Measurements from ENCODE around the gene CD80.

The CD80 gene

DNA sequence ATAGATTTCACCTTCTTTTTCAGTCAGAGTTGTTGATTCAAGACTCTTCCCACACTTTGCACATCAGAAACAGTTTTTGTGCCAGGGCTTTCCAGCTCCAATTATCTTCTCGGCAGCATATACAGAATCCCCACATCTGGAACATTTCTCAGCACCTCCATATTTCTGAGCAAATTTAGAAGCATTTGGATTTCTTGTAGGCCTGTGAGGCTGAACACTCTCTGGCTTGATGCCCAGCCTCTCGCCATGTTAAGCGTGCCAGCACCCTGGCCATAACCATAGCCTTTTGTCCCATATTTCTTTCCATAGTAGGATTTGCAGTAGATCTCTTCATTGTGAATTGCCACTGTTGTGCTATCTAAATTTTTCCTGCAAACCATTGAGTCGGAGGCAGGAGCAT, 28.3 kb downstream of the CD80 start:
- H3K36me3 ChIP-seq (ENCODE audit: control insufficient read depth, insufficient read depth, low read length), result no peaks in the 10 kb centered on the region
- no peak overlapping the region for H3K9ac ChIP-seq (ENCODE audit: low read length)
- no peaks in the 10 kb centered on the region for H3K27me3 ChIP-seq (ENCODE audit: control insufficient read depth, insufficient read depth, low read length)
- no peak overlapping the region for H3K27ac ChIP-seq (ENCODE audit: low read depth, low read length)
- H3K4me3 ChIP-seq (ENCODE audit: low read length), result no peak overlapping the region
- H3K4me1 ChIP-seq (ENCODE audit: control insufficient read depth, insufficient read depth, low read length), result no peaks in the 10 kb centered on the region

DNA sequence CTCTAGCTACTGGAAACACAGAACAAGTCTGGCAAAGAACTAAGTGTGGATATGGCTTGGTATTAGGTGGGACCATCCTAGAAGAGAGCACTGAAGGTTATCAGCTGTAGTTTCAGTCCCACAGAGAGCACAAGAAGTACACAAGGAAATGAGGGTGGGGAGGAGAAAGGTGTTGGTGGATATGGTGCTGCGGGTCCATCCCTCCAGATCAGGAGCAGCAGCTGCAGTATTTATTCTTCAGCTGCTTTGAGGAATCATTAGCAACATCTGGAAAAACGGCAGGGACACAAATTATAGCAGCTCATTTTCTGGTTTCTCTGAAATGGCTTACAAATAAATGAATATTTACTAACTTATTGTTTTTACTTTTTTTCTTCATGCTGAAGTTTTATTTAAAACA, 29.0 kb downstream of the CD80 start:
- Histone ChIP-seq H3K27me3 (ENCODE audit: control insufficient read depth, insufficient read depth, low read length) (no peaks in the 10 kb centered on the region), H3K4me1 (ENCODE audit: control insufficient read depth, insufficient read depth, low read length) (no peaks in the 10 kb centered on the region), H3K27ac (ENCODE audit: low read depth, low read length) (no peak overlapping the region), H3K4me3 (ENCODE audit: low read length) (no peak overlapping the region), H3K9ac (ENCODE audit: low read length) (no peak overlapping the region), H3K36me3 (ENCODE audit: control insufficient read depth, insufficient read depth, low read length) (no peaks in the 10 kb centered on the region)

DNA sequence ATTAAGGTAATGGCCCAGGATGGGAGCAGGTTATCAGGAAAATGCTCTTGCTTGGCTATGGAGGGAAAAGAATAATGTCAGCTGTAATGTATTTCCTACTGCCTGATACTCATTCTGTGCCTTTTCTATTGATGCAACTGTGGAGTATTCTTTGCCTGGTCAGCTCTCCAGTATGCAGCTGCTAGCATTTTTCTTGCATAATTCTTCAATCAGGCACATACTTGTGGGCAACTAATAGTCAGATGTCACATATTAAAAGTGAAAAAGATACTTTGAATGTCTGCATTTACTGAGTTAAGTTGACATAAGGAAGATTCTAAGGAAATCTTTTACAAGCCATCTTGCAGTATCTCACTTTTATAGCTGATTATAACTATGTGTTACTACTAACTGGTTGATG, 29.5 kb downstream of the CD80 start:
- Histone ChIP-seq H3K4me1 (ENCODE audit: control insufficient read depth, insufficient read depth, low read length) (no peaks in the 10 kb centered on the region), H3K27me3 (ENCODE audit: control insufficient read depth, insufficient read depth, low read length) (no peaks in the 10 kb centered on the region), H3K4me3 (ENCODE audit: low read length) (no peak overlapping the region), H3K9ac (ENCODE audit: low read length) (no peak overlapping the region), H3K27ac (ENCODE audit: low read depth, low read length) (no peak overlapping the region), H3K36me3 (ENCODE audit: control insufficient read depth, insufficient read depth, low read length) (no peaks in the 10 kb centered on the region)

DNA sequence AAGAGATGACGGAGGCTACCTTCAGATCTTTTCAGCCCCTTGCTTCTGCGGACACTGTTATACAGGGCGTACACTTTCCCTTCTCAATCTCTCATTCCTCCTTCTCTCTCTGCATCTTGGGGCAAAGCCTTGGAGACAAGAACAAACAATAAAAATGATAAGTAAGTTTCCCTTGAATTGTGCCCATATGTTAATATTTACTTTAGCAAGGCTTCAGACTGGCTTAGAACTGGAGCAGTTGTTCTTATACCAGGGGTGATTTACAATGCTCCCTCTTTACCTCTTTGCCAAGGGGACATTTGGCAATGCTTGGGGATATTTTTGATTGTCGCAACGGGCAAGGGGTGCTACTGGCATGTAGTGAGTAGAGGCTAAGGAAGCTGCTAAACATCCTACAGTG, 31.7 kb downstream of the CD80 start:
- H3K4me1 ChIP-seq (ENCODE audit: control insufficient read depth, insufficient read depth, low read length), result no peaks in the 10 kb centered on the region
- no peak overlapping the region for H3K4me3 ChIP-seq (ENCODE audit: low read length)
- H3K27me3 ChIP-seq (ENCODE audit: control insufficient read depth, insufficient read depth, low read length), result no peaks in the 10 kb centered on the region
- H3K36me3 ChIP-seq (ENCODE audit: control insufficient read depth, insufficient read depth, low read length), result no peaks in the 10 kb centered on the region
- no peak overlapping the region for H3K9ac ChIP-seq (ENCODE audit: low read length)
- no peak overlapping the region for H3K27ac ChIP-seq (ENCODE audit: low read depth, low read length)

DNA sequence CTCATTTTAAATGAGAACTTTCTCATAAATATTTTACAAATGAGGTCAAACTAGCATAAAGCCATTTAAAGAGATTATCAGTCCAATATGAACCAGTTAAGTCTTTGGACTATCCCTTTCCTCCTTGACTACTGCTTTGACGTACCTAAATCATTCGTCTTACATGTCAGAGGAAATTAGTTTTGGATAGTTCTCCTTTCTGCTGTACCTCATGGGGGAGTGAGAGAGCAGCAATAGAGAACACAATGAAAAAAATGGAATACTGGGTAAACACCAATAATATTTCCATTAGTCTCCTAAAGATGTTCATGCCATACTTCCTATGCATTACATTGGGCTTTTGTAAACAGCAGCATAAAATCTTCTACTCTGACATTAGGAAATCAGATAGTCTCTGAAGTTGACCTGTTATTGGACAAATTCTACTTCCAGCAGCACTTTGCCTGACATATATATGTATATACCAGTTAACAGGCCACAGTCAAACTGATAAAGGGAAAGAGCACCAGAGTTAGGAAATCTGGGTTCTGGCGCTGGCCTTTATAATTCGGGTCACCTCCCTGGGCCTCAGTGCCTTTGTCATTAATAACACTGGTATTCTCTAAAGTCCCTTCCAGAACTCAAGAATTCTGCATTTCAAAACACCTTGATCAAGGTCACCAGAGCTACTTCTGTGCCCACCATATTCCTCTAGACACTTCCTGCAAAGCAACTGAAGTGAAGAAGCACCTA, 34.3 kb downstream of the CD80 start:
- no peaks in the 10 kb centered on the region for H3K4me1 ChIP-seq (ENCODE audit: control insufficient read depth, insufficient read depth, low read length)
- no peak overlapping the region for H3K27ac ChIP-seq (ENCODE audit: low read depth, low read length)
- no peak overlapping the region for H3K4me3 ChIP-seq (ENCODE audit: low read length)
- H3K27me3 ChIP-seq (ENCODE audit: control insufficient read depth, insufficient read depth, low read length), result no peaks in the 10 kb centered on the region
- H3K9ac ChIP-seq (ENCODE audit: low read length), result no peak overlapping the region
- H3K36me3 ChIP-seq (ENCODE audit: control insufficient read depth, insufficient read depth, low read length), result no peaks in the 10 kb centered on the region

DNA sequence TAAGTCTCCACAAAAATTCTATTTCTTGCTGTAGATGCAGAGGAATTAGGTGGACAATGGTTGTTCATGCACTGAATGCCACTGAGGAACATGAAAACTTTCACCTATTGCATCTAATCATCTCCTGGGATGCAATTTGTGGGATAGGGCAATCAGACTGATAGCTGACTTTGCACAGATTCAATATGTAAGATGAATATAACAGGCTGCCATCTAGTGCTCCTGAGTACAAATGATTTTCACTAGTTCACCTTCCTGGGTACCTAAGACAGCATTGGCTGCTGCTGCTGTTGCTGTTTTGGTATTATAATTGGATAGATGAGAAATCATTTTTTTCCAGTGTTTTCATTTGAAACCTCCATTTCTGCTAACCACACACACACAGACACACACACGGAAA, 41.4 kb downstream of the CD80 start:
- H3K27ac ChIP-seq (ENCODE audit: low read depth, low read length), result no peak overlapping the region
- H3K4me3 ChIP-seq (ENCODE audit: low read length), result no peak overlapping the region
- no peaks in the 10 kb centered on the region for H3K27me3 ChIP-seq (ENCODE audit: control insufficient read depth, insufficient read depth, low read length)
- no peak overlapping the region for H3K9ac ChIP-seq (ENCODE audit: low read length)
- H3K4me1 ChIP-seq (ENCODE audit: control insufficient read depth, insufficient read depth, low read length), result no peaks in the 10 kb centered on the region
- H3K36me3 ChIP-seq (ENCODE audit: control insufficient read depth, insufficient read depth, low read length), result peaks cover 23% of the 10 kb centered on the region

DNA sequence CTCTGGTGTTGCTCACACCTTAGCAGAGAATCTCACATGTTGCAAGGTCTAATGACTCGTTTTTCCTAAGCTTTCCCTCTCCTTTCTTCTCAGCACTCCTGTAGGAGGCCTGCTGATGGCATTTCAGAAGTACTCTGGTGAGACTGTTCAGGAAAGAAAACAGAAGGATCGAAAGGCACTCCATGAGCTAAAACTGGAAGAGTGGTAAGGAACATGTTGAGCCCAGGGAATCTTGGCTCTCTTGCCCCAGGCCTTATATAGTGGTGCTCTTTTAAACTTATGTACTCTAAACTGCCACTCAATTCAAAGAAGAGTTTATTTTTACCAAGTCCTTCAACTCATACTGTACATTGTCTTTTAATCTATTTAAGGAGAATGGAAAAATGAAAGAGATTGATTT, 42.3 kb downstream of the CD80 start:
- no peak overlapping the region for H3K9ac ChIP-seq (ENCODE audit: low read length)
- H3K4me3 ChIP-seq (ENCODE audit: low read length), result no peak overlapping the region
- no peaks in the 10 kb centered on the region for H3K4me1 ChIP-seq (ENCODE audit: control insufficient read depth, insufficient read depth, low read length)
- peak overlapping the region; percentile 55 for H3K27ac ChIP-seq (ENCODE audit: low read depth, low read length)
- H3K27me3 ChIP-seq (ENCODE audit: control insufficient read depth, insufficient read depth, low read length), result no peaks in the 10 kb centered on the region
- peaks cover 23% of the 10 kb centered on the region for H3K36me3 ChIP-seq (ENCODE audit: control insufficient read depth, insufficient read depth, low read length)

DNA sequence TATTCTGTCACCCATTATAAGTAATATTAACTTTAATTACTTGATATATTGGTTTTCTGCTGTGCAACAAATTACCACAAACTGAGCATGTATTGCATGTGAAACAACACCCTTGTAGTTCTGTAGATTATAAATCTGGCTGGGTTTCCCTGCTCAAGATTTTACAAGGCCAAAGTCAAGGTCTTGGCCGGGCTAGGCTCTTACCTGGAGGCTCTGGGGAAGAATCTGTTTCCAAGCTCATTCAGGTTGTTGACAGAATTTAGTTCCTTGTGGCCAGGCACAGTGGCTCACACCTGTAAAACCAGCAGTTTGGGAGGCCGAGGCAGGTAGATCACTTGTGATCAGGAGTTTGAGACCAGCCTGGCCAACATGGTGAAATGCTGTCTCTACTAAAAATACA, 44.8 kb downstream of the CD80 start:
- Histone ChIP-seq H3K36me3 (ENCODE audit: control insufficient read depth, insufficient read depth, low read length) (peaks cover 22% of the 10 kb centered on the region), H3K4me1 (ENCODE audit: control insufficient read depth, insufficient read depth, low read length) (no peaks in the 10 kb centered on the region), H3K4me3 (ENCODE audit: low read length) (no peak overlapping the region), H3K9ac (ENCODE audit: low read length) (no peak overlapping the region), H3K27me3 (ENCODE audit: control insufficient read depth, insufficient read depth, low read length) (no peaks in the 10 kb centered on the region), H3K27ac (ENCODE audit: low read depth, low read length) (no peak overlapping the region)

DNA sequence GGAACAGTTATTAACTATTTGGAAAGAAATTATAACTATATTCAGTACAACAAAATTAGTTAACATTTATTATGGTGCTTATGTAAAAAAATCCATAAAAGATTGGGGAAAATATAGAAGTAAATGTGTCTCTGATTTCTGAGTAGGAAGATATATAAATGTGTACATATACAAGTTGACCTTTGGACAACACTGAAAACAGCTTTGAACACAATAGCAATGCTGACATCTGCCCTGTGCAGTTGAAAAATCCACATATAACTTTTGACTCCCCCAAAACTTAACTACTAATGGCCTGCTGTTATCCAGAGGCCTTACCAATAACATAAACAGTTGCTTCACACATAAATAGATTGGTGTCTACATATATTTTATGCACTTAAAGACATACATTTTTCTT, 48.7 kb downstream of the CD80 start:
- Histone ChIP-seq H3K36me3 (ENCODE audit: control insufficient read depth, insufficient read depth, low read length) (peaks cover 16% of the 10 kb centered on the region), H3K27me3 (ENCODE audit: control insufficient read depth, insufficient read depth, low read length) (no peaks in the 10 kb centered on the region), H3K4me1 (ENCODE audit: control insufficient read depth, insufficient read depth, low read length) (no peaks in the 10 kb centered on the region)

DNA sequence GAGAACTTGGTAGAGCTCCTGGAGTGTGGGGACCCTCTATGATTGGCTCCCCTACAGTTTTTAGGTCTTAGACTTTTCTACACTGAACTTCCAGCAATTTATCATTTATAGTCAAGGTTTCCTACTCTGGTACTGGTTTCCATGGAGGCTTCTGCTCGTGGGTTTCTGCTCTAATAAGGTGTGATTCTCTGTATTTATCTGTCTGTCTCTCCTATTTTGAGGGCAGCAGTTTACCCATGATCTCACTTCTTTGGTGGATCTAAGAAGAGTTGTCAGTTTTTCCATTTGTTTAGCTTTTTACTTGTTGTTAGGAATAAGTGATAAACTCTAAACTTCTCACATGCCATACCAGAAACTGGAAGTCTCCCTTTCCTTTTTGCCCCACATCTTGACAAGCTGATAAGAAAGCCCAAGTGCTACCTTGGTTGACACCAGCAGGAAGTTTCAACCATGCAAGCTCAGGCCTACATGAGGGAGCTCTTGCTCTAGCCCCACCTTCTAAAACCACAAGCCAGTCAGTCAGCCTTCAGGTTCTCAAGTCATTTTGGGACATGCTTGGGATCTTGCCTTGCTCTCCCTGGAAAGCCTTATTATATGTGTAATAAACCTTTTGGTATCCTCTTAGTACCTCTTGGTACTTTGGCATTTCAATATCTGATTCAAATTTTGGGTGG, 51.1 kb downstream of the CD80 start:
- Histone ChIP-seq H3K9ac (ENCODE audit: low read length) (no peak overlapping the region), H3K4me1 (ENCODE audit: control insufficient read depth, insufficient read depth, low read length) (no peaks in the 10 kb centered on the region), H3K36me3 (ENCODE audit: control insufficient read depth, insufficient read depth, low read length) (peaks cover 9% of the 10 kb centered on the region), H3K27me3 (ENCODE audit: control insufficient read depth, insufficient read depth, low read length) (no peaks in the 10 kb centered on the region), H3K4me3 (ENCODE audit: low read length) (no peak overlapping the region), H3K27ac (ENCODE audit: low read depth, low read length) (no peak overlapping the region)

More for the DNA sequence above, 48.7 kb downstream of the CD80 start:
- Histone ChIP-seq H3K27ac (ENCODE audit: low read depth, low read length) (no peak overlapping the region), H3K4me3 (ENCODE audit: low read length) (no peak overlapping the region), H3K9ac (ENCODE audit: low read length) (no peak overlapping the region)

DNA sequence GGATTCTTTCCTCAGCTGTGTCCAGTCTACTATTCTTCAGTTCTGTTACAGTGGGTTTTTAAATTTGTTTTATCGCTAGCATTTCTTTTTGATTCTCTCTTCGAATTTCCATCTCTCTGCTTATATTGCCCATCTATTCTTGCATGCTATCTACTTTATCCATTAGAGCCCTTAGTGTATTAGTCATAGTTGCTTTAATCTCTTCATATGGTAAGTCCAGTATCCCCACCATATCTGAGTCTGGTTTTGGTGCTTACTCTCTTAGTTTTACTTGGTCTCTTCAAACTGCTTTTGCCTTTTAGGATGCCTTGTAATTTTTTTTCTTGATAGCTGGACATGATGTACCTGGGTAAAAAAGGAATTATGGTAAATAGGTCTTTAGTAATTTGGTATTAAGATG, 52.0 kb downstream of the CD80 start:
- no peak overlapping the region for H3K27ac ChIP-seq (ENCODE audit: low read depth, low read length)
- no peaks in the 10 kb centered on the region for H3K27me3 ChIP-seq (ENCODE audit: control insufficient read depth, insufficient read depth, low read length)
- H3K4me3 ChIP-seq (ENCODE audit: low read length), result no peak overlapping the region
- H3K36me3 ChIP-seq (ENCODE audit: control insufficient read depth, insufficient read depth, low read length), result peaks cover 9% of the 10 kb centered on the region
- H3K9ac ChIP-seq (ENCODE audit: low read length), result no peak overlapping the region
- H3K4me1 ChIP-seq (ENCODE audit: control insufficient read depth, insufficient read depth, low read length), result no peaks in the 10 kb centered on the region

DNA sequence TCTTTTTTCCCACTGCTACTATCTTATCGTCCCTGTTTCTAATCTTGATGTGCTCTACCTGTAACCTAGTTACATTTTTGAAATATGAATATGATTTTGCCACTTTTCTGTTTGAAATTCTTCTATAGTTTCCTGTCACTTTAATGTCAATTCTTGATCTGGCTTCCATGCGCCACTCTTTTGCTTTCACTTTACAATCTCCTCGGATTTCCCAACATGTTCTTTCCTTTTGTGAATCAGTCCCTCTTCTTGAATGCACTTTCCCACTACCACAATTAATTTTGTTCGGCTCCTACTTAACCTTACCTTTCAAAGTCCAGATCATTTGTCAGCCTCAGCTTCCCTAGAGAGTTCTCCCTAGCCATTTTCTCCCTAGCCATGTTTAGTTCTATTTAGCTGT, 52.8 kb downstream of the CD80 start:
- Histone ChIP-seq H3K27me3 (ENCODE audit: control insufficient read depth, insufficient read depth, low read length) (no peaks in the 10 kb centered on the region), H3K4me1 (ENCODE audit: control insufficient read depth, insufficient read depth, low read length) (no peaks in the 10 kb centered on the region), H3K4me3 (ENCODE audit: low read length) (no peak overlapping the region), H3K27ac (ENCODE audit: low read depth, low read length) (no peak overlapping the region), H3K9ac (ENCODE audit: low read length) (no peak overlapping the region), H3K36me3 (ENCODE audit: control insufficient read depth, insufficient read depth, low read length) (peaks cover 9% of the 10 kb centered on the region)

DNA sequence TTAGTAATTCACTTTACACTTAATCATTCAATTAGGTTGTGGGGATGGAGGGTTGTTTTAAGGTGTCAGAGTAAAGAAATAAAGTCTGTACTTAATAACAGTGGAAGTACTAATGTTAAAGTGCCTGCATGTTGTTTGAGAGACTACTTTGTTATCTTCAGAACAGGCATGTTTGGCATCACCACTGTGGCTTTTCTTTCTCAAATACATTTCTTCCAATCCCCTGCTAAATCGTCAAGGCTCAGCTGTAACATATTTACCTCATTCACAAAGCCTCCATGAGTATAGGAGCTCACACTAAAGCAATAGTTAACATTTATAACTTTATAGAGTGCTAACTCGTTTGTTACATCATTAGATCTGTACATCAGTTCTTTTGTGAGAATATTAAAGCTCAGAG, 58.5 kb downstream of the CD80 start:
- Histone ChIP-seq H3K27ac (ENCODE audit: low read depth, low read length) (no peak overlapping the region), H3K27me3 (ENCODE audit: control insufficient read depth, insufficient read depth, low read length) (no peaks in the 10 kb centered on the region), H3K36me3 (ENCODE audit: control insufficient read depth, insufficient read depth, low read length) (peaks cover 2% of the 10 kb centered on the region), H3K4me1 (ENCODE audit: control insufficient read depth, insufficient read depth, low read length) (peaks cover 11% of the 10 kb centered on the region), H3K9ac (ENCODE audit: low read length) (no peak overlapping the region), H3K4me3 (ENCODE audit: low read length) (no peak overlapping the region)

Measured in rectal smooth muscle tissue (tissue), 1 donor.